HG03025 (cell line): ENCODE measurements around the gene LGALS7.

Source experiments
- ATAC-seq: cut with Tn5 transposase; IDR thresholded peaks from one replicate; pipeline ENCODE4 v1.9.1; 2021; ENCODE audit warnings: mild to moderate bottlenecking, moderate library complexity; ENCODE audit not compliant: unreplicated experiment, low FRiP score

Gene LGALS7

GRCh38 chr19:38728752-38729541 is 44.4 kb downstream of the LGALS7 start:
- ATAC-seq, result no peak

DNA sequence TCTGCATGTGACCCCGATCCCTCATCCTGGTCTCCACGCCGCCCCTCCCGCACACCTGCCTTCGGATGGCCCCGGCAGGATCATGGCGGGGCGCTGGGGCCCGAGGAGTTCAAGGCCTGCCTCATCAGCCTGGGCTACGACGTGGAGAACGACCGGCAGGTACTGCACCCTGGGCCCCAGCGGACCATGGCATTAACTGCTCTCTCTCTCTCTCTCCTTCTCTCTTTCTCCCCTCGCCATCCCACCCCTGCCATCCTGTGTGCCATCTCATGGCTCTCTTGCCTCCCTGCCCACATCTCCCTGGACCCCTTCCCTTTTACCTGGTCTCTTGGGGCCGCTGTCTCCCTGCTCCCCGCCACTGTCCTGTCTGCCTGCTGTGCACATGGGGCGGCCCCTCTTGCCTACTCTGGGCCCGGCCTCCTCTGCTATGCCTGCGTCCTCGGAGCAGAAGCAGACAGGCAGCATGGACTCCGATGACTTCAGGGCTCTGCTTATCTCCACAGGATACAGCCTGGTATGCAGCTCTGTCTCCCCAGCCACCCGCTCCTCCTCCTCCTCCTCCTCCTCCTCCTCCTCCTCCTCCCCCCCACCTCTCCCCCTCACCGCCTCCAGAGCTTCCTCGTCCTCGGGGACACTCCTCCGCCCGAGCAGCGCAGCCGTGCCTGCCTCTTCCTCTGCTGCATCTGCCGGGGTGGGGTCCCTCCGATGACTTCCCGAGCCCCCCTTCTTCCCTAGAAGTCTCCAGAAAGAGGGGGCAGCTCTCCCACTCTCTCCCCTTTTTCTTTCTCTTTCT is 45.3 kb downstream of the LGALS7 start:
- ATAC-seq, result no peak

GRCh38 chr19:38727306-38727867 is 45.9 kb downstream of the LGALS7 start:
- ATAC-seq, result no peak

- no peak for ATAC-seq
Measured at GRCh38 chr19:38726761-38727301, 46.5 kb downstream of the LGALS7 start.

GRCh38 chr19:38726284-38726673 is 47.0 kb downstream of the LGALS7 start:
- ATAC-seq, result no peak

DNA sequence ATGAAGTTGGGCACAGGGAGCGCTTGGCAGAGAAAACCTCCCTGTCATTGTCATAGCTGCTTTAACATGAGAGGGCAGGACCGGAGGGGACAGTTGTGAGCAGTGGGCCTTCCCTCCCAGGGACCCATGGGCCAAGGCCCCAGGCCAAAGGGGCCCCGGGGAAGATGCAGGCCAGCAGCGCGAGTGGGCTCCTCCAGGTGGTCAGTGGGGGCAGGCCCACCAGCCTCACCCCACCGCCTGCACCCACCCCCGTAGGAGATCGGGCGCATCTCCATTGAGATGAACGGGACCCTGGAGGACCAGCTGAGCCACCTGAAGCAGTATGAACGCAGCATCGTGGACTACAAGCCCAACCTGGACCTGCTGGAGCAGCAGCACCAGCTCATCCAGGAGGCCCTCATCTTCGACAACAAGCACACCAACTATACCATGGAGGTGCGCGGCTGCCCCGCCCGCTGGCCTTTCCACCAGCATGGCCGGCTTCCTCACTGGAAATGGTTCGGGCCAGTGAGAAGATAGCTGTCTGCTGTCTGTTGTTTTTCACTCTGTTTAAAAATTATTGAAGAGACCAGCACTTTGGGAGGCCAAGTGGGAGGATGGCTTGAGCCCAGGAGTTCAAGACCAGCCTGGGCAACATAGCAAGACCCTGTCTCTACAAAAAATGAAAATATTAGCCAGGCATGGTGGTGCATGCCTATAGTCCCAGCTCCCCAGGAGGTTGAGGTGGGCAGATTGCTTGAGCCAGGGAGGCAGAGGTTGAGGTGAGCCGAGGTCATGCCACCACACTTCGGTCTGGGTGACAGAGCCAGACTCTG is 47.6 kb downstream of the LGALS7 start:
- no peak for ATAC-seq

DNA sequence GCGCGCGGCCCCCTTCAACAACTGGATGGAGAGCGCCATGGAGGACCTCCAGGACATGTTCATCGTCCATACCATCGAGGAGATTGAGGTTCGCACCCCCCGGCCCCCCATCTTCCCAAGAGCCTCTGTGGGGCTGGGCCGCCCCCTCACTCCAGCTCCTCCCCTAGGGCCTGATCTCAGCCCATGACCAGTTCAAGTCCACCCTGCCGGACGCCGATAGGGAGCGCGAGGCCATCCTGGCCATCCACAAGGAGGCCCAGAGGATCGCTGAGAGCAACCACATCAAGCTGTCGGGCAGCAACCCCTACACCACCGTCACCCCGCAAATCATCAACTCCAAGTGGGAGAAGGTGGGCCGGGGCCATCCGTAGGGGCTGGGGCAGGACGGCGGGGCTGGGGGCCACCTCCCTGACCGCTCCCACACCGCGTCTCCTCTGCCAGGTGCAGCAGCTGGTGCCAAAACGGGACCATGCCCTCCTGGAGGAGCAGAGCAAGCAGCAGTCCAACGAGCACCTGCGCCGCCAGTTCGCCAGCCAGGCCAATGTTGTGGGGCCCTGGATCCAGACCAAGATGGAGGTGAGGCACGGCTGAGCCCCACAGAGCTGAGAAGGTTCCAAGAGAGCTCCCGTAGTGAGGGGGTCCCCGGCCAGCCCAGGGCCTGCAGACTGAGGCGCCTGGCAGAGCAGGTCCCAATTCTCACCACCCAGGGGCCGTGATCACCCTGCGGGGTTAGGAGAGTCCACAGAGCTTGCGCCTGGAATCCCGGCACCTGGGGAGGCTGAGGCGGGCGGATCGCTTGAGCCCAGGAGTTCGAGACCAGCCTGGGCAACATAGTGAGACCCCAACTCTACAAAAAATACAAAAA is 49.1 kb downstream of the LGALS7 start:
- no peak for ATAC-seq

GRCh38 chr19:38723606-38723965 is 49.7 kb downstream of the LGALS7 start:
- no peak for ATAC-seq

DNA sequence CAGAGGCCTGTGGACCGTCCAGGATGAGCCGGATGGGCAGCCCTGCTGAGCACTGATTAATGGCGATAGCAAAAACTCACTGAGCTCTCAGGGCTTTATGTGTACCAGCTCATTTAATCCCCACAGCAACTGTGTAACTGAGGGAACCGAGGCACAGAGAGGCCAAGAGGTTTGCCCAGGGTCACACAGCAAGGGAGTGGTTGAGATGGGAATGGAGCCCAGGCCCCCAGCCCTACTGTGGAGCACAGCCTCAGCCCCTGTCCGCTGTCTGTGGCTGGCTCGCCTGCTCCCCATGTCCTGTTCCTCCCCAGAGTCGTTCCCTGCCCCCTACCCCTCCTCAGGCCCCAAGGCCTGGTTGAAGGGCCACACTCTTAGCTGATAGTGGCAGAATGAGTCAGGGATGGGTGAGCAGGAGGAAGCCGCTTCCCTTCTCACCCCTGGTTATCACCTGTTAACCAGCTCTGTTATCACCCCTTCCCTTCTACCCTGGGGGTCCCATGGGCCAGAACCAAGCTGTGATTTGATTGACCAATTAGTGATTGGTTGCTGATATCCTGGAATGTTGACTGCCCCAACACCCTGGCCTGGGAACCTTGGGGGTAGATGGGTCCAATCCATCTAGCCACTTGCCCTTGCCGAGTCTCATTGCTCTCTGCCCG is 50.2 kb downstream of the LGALS7 start:
- no peak for ATAC-seq

DNA sequence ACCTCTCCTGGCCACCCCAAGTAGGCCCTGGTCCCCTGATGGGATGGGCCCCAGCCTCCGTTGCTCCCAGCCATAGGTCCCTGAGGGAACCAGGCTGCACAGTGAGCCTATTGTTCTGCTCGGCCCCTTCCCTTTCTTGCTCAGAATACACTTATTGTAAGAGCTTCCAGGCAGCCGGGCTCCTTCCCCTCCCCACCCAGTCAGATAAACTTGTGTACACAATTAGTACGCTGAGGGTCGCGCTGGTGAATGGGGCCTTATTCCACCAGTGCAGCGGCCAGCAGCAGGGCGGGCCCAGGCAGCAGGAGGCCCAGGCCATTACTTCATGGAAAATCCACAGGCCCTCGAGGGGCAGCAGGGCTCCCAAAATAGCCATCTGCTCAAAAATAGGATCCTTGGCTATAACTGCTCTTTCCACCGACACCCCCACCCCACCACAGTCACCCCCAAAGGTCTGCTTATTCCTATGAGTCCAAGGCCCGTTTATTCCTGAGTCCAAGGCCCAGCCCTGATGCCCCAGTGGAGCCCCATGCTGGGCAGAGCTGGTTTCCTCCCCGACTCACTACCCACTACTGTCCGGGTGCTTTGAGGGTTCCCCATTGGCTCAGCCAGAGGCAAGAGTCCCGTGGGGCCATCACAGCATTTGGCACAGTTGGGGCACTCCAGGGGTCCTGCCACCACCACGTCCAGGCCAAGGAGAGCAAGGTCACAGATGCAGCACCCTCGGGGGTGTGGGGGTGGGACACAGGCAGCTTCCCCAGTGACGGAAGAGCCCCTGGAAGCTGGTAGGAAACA is 51.1 kb downstream of the LGALS7 start:
- no peak for ATAC-seq

- ATAC-seq, result no peak
Measured at GRCh38 chr19:38721496-38721895, 51.8 kb downstream of the LGALS7 start.
